HG03108 (cell line): ENCODE data around the gene CYTH3.

ENCODE experiments used
- ATAC-seq: cut with Tn5 transposase; IDR thresholded peaks from one replicate; pipeline ENCODE4 v1.9.1; 2021; ENCODE audit warnings: moderate library complexity; ENCODE audit not compliant: unreplicated experiment

Gene CYTH3

DNA sequence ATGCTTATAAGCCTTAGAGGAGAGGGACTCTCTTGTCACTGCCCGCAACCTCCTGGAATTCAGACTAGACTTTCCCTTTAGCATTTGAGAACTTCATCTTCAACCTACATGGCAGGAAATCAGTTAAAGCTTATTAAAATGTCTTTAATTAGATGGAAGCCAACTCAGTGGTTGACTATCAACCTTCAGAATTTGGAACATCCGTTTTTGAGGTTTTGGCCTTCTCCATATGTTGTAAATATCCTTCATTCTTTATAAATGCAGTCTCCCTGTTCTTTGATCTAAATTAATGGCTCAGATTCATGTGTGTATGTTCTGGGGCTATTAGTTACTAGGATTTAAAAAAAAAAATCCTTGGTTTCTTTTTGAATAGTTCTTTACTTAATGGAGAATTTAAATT, 156.2 kb downstream of the CYTH3 start:
- ATAC-seq = no peak
